PC-9 (cell line): ENCODE data around the gene ENG.

Experiments used
- CTCF ChIP-seq: fragments of 200-600 bp; sonication (generic); conservative IDR thresholded peaks from 2 replicates; pipeline ENCODE4 v1.6.1; 2017; ENCODE audit warnings: mixed run types, antibody characterized with exemption, mild to moderate bottlenecking, moderate library complexity
- EZH2 ChIP-seq: fragments of 200-600 bp; sonication (generic); IDR thresholded peaks from 2 replicates; pipeline ENCODE4 v1.8.0; 2017; ENCODE audit warnings: antibody characterized with exemption, low read depth

- peak; percentile 94 for TF ChIP-seq CTCF
- no peak for TF ChIP-seq EZH2
Measured at GRCh38 chr9:127785023-127785932, 69.2 kb downstream of the ENG start.
